H54 (cell line): ENCODE measurements around the gene NUDT4.
A peak's percentile ranks its signal among the peaks of the same experiment; 100 is the strongest.
"Not testable (repeated sequence)": the region's sequence is repeated elsewhere in the genome, so short reads cannot be mapped to it uniquely, and the experiment has no call there.

Source experiments
- DNase-seq: peaks from one replicate; pipeline ENCODE4 v3.0.0; 2011; ENCODE audit warnings: low spot score, mixed read lengths; ENCODE audit not compliant: insufficient read length
- FAIRE-seq: peaks from 3 replicates; lab custom pipeline; 2011; peaks lifted over from hg19 to GRCh38; lab: Jason Lieb, UNC
- POLR2A ChIP-seq: IDR thresholded peaks from 2 replicates; pipeline ENCODE4 v1.6.1; 2011; ENCODE audit warnings: low read depth, mild to moderate bottlenecking, low read length

Gene NUDT4

GRCh38 chr12:93402333-93403311 is 24.9 kb downstream of the NUDT4 start:
- DNase-seq (no peak), FAIRE-seq (no peak)
- TF ChIP-seq POLR2A: no peak

GRCh38 chr12:93403988-93404803 is 26.5 kb downstream of the NUDT4 start:
- no peak for DNase-seq
- no peak for TF ChIP-seq POLR2A
- FAIRE-seq: peak; percentile 15

GRCh38 chr12:93404961-93405849 is 27.5 kb downstream of the NUDT4 start:
- DNase-seq (no peak), FAIRE-seq (no peak)
- TF ChIP-seq POLR2A: no peak

- TF ChIP-seq POLR2A: no peak
- FAIRE-seq: no peak
- DNase-seq: no peak
These were observed 29.6 kb downstream of the NUDT4 start for GRCh38 chr12:93407054-93407962.

- TF ChIP-seq POLR2A: no peak
- FAIRE-seq: peak; percentile 15
These were observed 30.2 kb downstream of the NUDT4 start for GRCh38 chr12:93407963-93408283.

GRCh38 chr12:93408813-93409212 is 31.1 kb downstream of the NUDT4 start:
- DNase-seq (no peak), FAIRE-seq (no peak)
- no peak for TF ChIP-seq POLR2A

More at GRCh38 chr12:93407963-93408283, 30.2 kb downstream of the NUDT4 start:
- no peak for DNase-seq

GRCh38 chr12:93409343-93410187 is 31.8 kb downstream of the NUDT4 start:
- DNase-seq: not testable (repeated sequence)
- FAIRE-seq: peak; percentile 6

- FAIRE-seq, DNase-seq: not testable (repeated sequence)
These were observed 33.3 kb downstream of the NUDT4 start for GRCh38 chr12:93411060-93411459.

GRCh38 chr12:93412396-93412795 is 34.7 kb downstream of the NUDT4 start:
- not testable (repeated sequence) for FAIRE-seq

GRCh38 chr12:93413064-93413463 is 35.3 kb downstream of the NUDT4 start:
- DNase-seq (no peak), FAIRE-seq (no peak)
- TF ChIP-seq POLR2A: no peak

More at GRCh38 chr12:93412396-93412795, 34.7 kb downstream of the NUDT4 start:
- DNase-seq: not testable (repeated sequence)

- DNase-seq: no peak
- no peak for FAIRE-seq
- no peak for TF ChIP-seq POLR2A
These were observed 38.2 kb downstream of the NUDT4 start for GRCh38 chr12:93415723-93416464.
